GM12873 (cell line): ENCODE results near the gene CERS6.

ENCODE experiments used
- CTCF ChIP-seq: IDR thresholded peaks from 2 replicates; pipeline ENCODE4 v1.5.1; 2012; ENCODE audit warnings: low read depth, mild to moderate bottlenecking, moderate library complexity, low read length, control low read depth; ENCODE audit not compliant: insufficient read depth; ENCODE audit errors: missing control alignments

Gene CERS6

GRCh38 chr2:168541858-168542257 is 85.8 kb downstream of the CERS6 start:
- TF ChIP-seq CTCF: no peak

GRCh38 chr2:168543037-168543436 is 87.0 kb downstream of the CERS6 start:
- no peak for TF ChIP-seq CTCF

GRCh38 chr2:168543935-168544334 is 87.9 kb downstream of the CERS6 start:
- no peak for TF ChIP-seq CTCF

GRCh38 chr2:168545439-168546082 is 89.5 kb downstream of the CERS6 start:
- no peak for TF ChIP-seq CTCF

- no peak for TF ChIP-seq CTCF
Measured at GRCh38 chr2:168550670-168551069, 94.6 kb downstream of the CERS6 start.

- no peak for TF ChIP-seq CTCF
Measured at GRCh38 chr2:168552450-168552856, 96.4 kb downstream of the CERS6 start.

GRCh38 chr2:168555283-168555682 is 99.2 kb downstream of the CERS6 start:
- TF ChIP-seq CTCF: no peak

- no peak for TF ChIP-seq CTCF
Measured at GRCh38 chr2:168559187-168559586, 103.1 kb downstream of the CERS6 start.
